MM.1S (cell line): ENCODE measurements around the gene NTRK2.

Experiments
- CTCF ChIP-seq: fragments of 300-600 bp; sonication (generic); IDR thresholded peaks from 2 replicates; pipeline ENCODE4 v1.5.1; 2016; ENCODE audit warnings: antibody characterized with exemption, low read length, mixed read lengths
- EZH2 ChIP-seq: fragments of 300-600 bp; sonication (generic); optimal IDR thresholded peaks from 2 replicates; pipeline ENCODE3; 2017; ENCODE audit warnings: low read depth, mild to moderate bottlenecking, antibody characterized with exemption, low read length, mixed read lengths

GRCh38 chr9:84773022-84773421, 103.5 kb downstream of the NTRK2 start:
- TF ChIP-seq CTCF (no peak), EZH2 (no peak)
